HG03575 (cell line): ENCODE measurements around the gene IL17REL.

Source experiments
- ATAC-seq: cut with Tn5 transposase; IDR thresholded peaks from one replicate; pipeline ENCODE4 v1.9.1; 2021; ENCODE audit not compliant: unreplicated experiment, insufficient number of reproducible peaks, low FRiP score; ENCODE audit errors: extremely low read depth

Gene IL17REL

GRCh38 chr22:50046481-50047245 is 34.1 kb upstream of the IL17REL start:
- no peak for ATAC-seq

GRCh38 chr22:50046019-50046415 is 33.5 kb upstream of the IL17REL start:
- ATAC-seq = no peak

DNA sequence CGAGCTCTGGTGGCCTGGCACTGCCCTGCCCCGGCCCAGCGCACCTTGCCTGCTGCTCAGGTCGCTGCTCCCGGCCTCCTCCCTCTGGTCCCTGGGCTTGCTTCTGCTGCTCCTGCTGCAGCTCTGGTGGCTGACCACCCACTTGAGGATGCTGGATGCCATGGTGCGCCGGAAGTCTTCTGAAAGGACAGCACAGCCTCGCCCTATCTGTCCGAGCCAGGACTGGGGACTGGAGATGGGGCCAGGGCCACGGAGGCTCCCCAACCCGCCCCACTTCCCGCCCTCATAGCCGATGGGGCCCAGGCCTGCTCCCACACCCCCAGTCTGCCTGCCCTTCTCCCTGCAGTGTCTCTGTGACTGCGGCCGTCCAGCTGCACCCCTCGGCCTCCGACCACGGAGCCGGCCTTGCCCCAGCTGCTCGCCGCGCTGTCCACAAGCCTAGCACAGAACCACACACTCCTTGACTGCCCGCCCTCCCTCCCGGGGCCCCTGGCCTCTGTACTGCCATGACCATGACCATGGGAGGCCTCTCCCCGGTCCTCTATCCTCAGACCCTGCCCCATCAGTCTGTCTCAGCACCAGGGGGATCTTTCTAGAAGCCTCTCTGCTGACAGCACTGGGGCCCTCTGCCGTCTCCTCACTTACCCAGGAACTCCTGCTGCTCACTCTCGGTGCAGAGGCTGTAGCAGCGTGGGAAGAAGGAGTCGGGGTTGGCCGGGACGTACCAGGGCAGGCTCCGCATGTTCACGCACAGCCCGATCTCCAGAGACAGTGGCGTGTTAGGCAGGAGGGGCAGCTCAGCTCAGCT is 32.9 kb upstream of the IL17REL start:
- no peak for ATAC-seq

DNA sequence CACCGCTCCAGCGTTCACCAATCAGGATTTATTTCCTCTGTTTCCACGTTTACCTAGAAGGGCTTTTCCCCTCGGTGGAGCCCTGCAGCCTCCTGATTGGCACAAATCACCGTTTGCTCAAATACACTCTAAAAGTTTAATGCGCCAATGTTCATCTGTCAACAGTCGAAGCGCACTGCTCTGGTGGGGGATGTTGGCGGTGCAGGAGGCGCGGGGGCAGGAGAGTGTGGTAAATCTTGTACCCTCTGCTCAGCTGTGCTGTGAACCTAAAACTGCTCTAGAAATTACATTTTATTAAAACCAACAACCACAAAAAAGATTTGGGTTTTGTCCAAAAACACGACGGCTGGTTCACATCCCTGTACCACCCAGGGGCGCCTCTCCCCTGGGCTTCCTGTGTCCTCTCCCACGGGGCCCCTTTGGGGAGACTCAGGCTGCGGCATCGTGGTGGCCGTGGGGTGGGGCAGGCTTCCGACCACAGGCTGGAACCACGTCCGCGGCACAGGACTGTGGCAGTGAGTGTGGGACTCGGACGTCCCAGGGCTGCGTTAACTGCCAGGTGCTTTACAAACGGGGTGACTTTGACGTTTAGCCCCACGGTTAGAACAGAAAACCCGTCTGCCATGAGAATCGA is 32.0 kb upstream of the IL17REL start:
- ATAC-seq = no peak

GRCh38 chr22:50041361-50042065 is 28.9 kb upstream of the IL17REL start:
- ATAC-seq = no peak

DNA sequence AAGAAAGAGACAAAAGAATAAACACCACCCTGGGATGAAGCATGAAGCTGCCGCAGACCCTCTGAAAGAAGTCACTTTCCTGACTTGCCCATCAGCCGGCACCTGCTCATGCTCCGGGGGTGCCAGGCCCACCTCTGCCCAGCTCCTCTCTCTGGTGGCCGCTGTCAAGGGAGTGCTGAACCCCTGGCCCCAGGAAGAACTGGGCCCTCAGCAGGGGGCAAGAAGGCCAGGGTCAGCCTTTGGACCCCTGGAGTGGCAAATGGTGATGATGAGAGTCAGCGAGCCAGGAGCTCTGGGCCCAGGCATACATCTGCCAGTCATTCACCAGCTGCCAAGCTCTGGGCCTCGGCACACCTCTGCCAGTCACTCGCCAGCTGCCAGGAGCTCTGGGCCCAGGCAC is 28.2 kb upstream of the IL17REL start:
- no peak for ATAC-seq

DNA sequence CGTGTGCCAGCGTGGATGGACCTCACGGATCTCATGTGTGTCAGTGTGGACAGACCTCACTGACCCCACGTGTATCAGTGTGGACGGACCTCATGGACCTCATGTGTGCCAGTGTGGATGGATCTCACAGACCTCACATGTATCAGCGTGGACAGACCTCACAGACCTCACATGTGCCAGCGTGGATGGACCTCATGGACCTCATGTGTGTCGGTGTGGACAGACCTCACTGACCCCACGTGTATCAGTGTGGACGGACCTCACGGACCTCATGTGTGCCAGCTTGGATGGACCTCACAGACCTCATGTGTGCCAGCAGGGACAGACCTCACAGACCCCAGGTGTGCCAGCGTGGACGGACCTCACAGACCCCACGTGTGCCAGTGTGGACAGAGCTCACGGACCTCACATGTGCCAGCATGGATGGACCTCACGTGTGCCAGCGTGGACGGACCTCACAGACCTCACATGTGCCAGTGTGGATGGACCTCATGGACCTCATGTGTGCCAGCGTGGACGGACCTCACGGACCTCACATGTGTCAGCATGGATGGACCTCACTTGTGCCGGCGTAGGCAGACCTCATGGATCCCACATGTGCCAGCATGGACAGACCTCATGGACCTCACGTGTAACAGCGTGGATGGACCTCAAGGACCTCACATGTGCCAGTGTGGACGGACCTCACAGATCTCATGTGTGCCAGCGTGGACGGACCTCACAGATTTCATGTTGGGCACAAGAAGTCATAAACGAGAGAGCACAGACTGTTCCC is 27.3 kb upstream of the IL17REL start:
- ATAC-seq = no peak

GRCh38 chr22:50035976-50036724 is 23.6 kb upstream of the IL17REL start:
- no peak for ATAC-seq

GRCh38 chr22:50035131-50035881 is 22.7 kb upstream of the IL17REL start:
- no peak for ATAC-seq

GRCh38 chr22:50034126-50035081 is 21.8 kb upstream of the IL17REL start:
- ATAC-seq = no peak

- ATAC-seq = no peak
These were observed 20.5 kb upstream of the IL17REL start for GRCh38 chr22:50032941-50033601.

GRCh38 chr22:50032109-50032871 is 19.7 kb upstream of the IL17REL start:
- ATAC-seq = no peak

GRCh38 chr22:50031189-50032091 is 18.9 kb upstream of the IL17REL start:
- no peak for ATAC-seq
